ENCODE results near the gene TCOF1. TPM values are rescaled to one million over a fixed set of nuclear protein-coding genes. Genes with fewer than 3 reads are reported as not detected.

Gene TCOF1
- total and polyA plus RNA-seq, 2 experiments from 2014 or later: 86.8 to 165 TPM

- peaks cover 48% of the 10 kb centered on the region for H3K36me3 ChIP-seq (ENCODE audit: insufficient read depth)
- no peak overlapping the region for H3K27ac Mint-ChIP-seq
- peaks cover 93% of the 10 kb centered on the region for H3K36me3 Mint-ChIP-seq (ENCODE audit: low read depth)
- ATAC-seq (no peak), DNase-seq (ENCODE audit: low spot score) (no peak)
- no peaks in the 10 kb centered on the region for H3K4me1 ChIP-seq (ENCODE audit: insufficient read depth)
- H3K79me2 ChIP-seq (replicated peaks; ENCODE audit: insufficient read depth): no peaks in the 10 kb centered on the region
- no peak overlapping the region for H3K27ac ChIP-seq (ENCODE audit: low read depth)
- no peak for TF ChIP-seq ZNF462 (CRISPR knock-in tag; IDR thresholded peaks at IDR 0.05)
- TF ChIP-seq JUNB (IDR thresholded peaks at IDR 0.05; ENCODE audit: unreplicated experiment): no peak
- no peak for TF ChIP-seq POLR2AphosphoS5 (IDR thresholded peaks at IDR 0.05; ENCODE audit: low read depth)
- no peak for TF ChIP-seq EZH2 (IDR thresholded peaks at IDR 0.05; ENCODE audit: low read depth, unreplicated experiment)
- no peak for TF ChIP-seq REST (IDR thresholded peaks at IDR 0.05; ENCODE audit: unreplicated experiment)
- TF ChIP-seq STAT1 (IDR thresholded peaks at IDR 0.05; ENCODE audit: unreplicated experiment): no peak
- TF ChIP-seq, protein P1, sequence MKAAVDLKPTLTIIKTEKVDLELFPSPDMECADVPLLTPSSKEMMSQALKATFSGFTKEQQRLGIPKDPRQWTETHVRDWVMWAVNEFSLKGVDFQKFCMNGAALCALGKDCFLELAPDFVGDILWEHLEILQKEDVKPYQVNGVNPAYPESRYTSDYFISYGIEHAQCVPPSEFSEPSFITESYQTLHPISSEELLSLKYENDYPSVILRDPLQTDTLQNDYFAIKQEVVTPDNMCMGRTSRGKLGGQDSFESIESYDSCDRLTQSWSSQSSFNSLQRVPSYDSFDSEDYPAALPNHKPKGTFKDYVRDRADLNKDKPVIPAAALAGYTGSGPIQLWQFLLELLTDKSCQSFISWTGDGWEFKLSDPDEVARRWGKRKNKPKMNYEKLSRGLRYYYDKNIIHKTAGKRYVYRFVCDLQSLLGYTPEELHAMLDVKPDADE (IDR thresholded peaks at IDR 0.05): no peak
- no peak for TF ChIP-seq EZH2phosphoT487 (IDR thresholded peaks at IDR 0.05; ENCODE audit: unreplicated experiment)
- TF ChIP-seq ZNF114 (CRISPR knock-in tag; IDR thresholded peaks at IDR 0.05): no peak
- TF ChIP-seq ZNF331 (CRISPR knock-in tag; IDR thresholded peaks at IDR 0.05; ENCODE audit: low read depth): no peak
- no peak for TF ChIP-seq NANOG (IDR thresholded peaks at IDR 0.05; ENCODE audit: borderline replicate concordance)
- no peak for TF ChIP-seq CREB1 (CRISPR knock-in tag; IDR thresholded peaks at IDR 0.05; ENCODE audit: low read depth)
- no peak for TF ChIP-seq CTCF (conservative IDR thresholded peaks at IDR 0.05; ENCODE audit: low read depth in 2 of 2)
- no peaks in the 10 kb centered on the region for H3K9me2 ChIP-seq (ENCODE audit: insufficient read depth)
- no peaks in the 10 kb centered on the region for H3K4me1 Mint-ChIP-seq
- H3K27me3 ChIP-seq (ENCODE audit: insufficient read depth): no peaks in the 10 kb centered on the region
- H3K4me2 ChIP-seq: no peak overlapping the region
- no peak overlapping the region for H2AFZ ChIP-seq
- H3K27me3 Mint-ChIP-seq (ENCODE audit: insufficient read depth, low read depth, poor library complexity): peaks cover 6% of the 10 kb centered on the region
- 0 out of 2 replicates have a peak, but pooled peaks cover 2% of the 10 kb centered on the region for H3F3A ChIP-seq (replicated peaks; ENCODE audit: low read depth)
- H3K4me3 Mint-ChIP-seq: no peak overlapping the region
- peaks cover 10% of the 10 kb centered on the region for H4K20me1 ChIP-seq (replicated peaks; ENCODE audit: insufficient read depth)
- no peaks in the 10 kb centered on the region for H3K9me3 Mint-ChIP-seq
- no peak overlapping the region for H3K4me3 ChIP-seq
Measured at GRCh38 chr5:150391064-150391834, 33.8 kb downstream of the TCOF1 start.

All from GM23338 (cell line).